GF-D8 (cell line): ENCODE results near the gene CAMKMT.

Source experiments
- DNase-seq: peaks from one replicate; lab custom pipeline; 2025; lab: John Stamatoyannopoulos, UW

The CAMKMT gene

GRCh38 chr2:44772131-44772530 is 410.4 kb downstream of the CAMKMT start:
- DNase-seq = no peak

GRCh38 chr2:44772669-44773378 is 411.1 kb downstream of the CAMKMT start:
- no peak for DNase-seq

- DNase-seq = no peak
These were observed 413.2 kb downstream of the CAMKMT start for GRCh38 chr2:44774826-44775492.

GRCh38 chr2:44777036-44777435 is 415.3 kb downstream of the CAMKMT start:
- no peak for DNase-seq

GRCh38 chr2:44777537-44777936 is 415.8 kb downstream of the CAMKMT start:
- DNase-seq = no peak

GRCh38 chr2:44778221-44778654 is 416.5 kb downstream of the CAMKMT start:
- DNase-seq = no peak

DNA sequence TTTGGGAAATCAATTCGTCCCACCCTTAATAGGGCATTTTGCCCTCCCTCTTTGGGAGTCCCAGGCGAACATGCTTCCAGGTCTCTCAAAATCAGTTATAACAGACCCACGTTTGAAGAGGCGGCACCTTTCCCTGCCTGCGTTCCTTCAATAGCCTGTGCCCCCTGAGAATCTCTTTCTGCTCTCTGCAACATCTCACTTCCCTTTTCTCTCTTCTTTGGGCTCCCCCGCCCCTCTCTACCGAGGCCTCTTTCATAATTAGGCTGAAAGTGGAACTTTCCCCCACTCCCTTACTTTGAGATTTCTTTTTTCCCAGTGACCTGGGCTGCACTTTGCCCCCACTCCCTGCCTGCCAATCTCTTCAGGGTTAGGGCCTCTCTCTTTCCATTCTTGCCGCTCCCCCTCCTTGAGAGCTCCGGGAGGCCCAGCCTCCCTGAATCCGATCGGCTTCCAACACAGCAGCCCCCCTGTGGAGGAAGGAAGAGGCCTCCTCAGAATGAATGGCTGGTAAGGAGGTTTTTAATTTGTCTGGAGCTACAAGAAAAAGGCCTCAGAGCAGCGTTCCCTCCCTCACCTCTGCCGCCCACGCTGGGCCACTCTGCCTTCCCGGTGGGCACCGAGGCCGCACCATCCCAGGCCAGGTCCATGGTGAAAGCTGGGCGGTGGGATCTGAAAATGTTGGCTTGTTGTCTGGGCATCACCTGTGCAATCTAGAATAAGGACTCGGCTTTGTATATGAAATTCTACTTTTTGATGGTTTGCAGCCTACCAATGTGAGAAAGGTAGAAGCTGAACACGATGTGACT is 417.1 kb downstream of the CAMKMT start:
- DNase-seq = peak; percentile 53

DNA sequence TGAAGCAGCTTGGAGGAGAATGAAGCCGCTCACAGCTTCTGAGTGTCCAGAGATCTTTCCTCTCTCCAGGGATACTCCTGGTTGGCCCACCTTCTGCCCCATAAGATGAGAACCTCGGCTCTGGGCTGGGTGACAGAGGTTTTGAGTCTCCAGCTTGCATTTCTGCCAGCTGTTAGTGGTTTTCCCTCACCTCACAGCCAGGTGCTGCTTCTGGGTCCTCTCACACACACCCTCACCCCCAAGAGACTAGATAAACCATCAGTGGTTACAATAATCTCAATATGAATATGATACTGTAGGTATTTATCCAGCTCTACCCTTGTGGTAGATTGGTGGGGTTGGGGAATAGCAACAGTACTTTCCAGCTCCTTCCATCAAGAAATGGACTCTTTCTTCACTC is 418.0 kb downstream of the CAMKMT start:
- DNase-seq = no peak

DNA sequence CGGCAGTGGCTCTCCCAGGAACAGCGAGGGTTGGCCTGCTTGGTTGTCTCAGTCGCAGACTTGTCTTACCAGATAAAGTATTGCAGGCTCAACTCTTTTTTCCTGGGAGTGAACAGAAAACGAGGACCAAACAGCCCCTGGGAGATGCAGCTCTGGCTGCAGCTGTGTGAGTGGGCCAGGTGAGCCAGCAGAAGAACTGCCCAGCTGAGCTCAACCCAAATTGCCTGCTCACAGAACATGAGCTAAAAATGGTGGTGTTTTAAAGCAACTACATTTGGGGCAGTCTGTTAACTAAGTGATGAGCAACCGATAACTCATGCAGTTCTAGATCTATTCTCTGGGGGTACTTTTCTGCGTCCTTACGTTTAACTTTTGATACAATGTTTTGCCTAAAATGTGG is 418.7 kb downstream of the CAMKMT start:
- no peak for DNase-seq

GRCh38 chr2:44785433-44785832 is 423.7 kb downstream of the CAMKMT start:
- DNase-seq = no peak

- no peak for DNase-seq
These were observed 424.5 kb downstream of the CAMKMT start for GRCh38 chr2:44786045-44786816.

DNA sequence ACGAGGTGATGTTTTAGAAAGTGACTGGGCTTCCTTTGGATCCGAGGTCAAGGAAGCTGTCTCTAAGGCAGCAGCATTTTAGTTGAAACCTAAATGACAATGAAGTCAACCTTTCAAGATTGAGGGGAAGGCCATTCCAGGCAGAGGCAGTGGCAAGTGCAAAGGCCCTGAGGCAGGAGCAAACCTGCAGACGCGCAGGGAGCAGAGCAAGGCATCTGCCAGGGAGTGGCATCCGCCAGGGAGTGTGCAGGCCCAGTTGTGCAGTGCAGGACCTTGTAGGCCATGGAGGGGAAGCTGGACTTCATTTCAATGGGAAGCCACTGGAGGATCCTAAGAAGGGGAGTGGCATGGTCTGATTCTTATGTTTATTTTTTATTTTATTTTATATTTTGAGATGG is 425.1 kb downstream of the CAMKMT start:
- DNase-seq = no peak

GRCh38 chr2:44787663-44788062 is 425.9 kb downstream of the CAMKMT start:
- no peak for DNase-seq

GRCh38 chr2:44789446-44789845 is 427.7 kb downstream of the CAMKMT start:
- no peak for DNase-seq

GRCh38 chr2:44789971-44790721 is 428.4 kb downstream of the CAMKMT start:
- DNase-seq = no peak

GRCh38 chr2:44793322-44793870 is 431.6 kb downstream of the CAMKMT start:
- no peak for DNase-seq

GRCh38 chr2:44796771-44797170 is 435.0 kb downstream of the CAMKMT start:
- DNase-seq = no peak

DNA sequence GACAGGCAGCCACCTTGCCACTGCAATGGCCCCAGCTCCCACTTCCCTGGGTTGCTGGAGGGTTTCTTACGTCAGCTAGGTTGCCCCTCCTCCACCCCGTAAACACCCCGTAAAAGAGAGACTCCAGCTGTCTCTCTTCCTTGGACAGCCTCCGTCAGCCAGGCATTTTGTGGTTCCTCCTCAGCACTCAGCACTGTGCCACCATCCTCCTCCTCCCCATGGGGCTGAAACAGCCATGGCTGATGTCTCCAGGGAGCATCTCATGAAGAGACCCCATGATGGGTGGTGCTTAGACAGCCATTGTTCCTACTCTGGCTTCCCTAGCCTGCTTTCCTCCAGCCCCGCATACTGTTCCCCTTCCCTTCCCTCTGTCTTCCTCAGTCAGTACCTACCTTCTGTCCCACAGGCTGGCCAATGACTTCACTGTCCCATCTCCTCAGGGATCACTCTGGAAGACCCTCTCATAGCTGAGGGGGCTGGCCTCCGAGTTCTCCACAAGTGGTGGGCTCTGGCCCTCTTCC is 436.5 kb downstream of the CAMKMT start:
- no peak for DNase-seq

DNA sequence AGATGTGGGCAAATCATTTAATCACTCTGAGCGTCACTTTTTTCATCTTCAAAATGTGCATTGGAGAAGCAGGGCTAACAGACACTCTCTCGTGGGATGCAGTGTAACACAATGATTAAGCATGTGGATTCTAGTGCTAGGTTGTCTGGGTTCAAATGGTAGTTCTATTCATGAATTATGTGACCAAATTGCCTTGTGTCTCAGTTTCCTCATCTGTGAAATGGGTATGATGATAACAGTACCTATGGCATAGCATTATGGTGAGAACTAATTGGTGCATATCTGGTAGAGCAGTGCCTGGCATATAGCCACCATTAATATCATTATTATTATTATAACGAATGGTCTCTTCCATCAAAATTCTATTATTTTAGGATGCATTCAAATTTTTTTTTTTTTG is 437.4 kb downstream of the CAMKMT start:
- no peak for DNase-seq

GRCh38 chr2:44799754-44800153 is 438.0 kb downstream of the CAMKMT start:
- no peak for DNase-seq

DNA sequence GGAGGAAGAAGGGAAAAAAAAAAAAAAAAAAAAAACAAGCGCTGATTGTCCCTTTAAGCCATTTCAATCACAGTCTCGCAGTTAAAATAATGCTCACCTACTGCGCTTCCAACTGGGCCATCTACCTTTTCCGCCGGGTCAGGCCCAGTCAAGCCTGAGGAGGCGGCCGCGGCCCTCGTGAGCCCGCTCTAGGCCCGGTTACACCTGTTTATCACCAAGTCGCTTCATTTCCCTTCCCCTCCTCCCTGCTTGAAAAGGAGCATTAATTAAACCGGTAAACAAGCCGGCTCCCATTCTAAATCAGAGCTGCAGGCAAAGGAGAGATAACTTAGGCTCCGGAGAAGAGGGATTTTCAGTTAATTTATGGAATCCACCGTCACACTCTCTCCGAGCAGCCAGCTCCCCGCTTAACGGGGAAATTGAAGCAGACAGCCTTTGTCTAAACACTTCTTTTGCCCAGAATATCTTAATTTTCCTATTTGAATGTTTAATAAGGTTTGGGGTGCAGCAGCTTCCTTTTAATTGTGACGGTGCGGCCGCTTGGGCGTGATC is 439.6 kb downstream of the CAMKMT start:
- no peak for DNase-seq
